ENCODE results near the gene SKIDA1.
"Not testable (repeated sequence)": the region's sequence is repeated elsewhere in the genome, so short reads cannot be mapped to it uniquely, and the experiment has no call there.

DNA sequence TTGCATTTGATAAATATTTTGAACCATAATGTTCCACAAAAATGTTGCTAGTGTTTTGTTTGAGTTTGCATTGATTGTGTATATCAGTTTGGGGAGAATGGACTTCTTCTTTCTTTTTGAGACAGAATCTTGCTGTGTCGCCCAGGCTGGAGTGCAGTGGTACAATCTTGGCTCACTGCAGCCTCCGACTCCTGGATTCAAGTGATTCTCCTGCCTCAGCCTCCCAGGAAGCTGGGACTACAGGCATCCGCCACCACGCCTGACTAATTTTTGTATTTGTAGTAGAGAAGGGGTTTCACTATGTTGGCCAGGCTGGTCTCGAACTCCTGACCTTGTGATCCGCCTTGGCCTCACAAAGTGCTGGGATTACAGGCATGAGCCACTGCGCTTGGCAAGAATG lies 33.5 kb upstream of the SKIDA1 start:
- TF ChIP-seq, protein P1, sequence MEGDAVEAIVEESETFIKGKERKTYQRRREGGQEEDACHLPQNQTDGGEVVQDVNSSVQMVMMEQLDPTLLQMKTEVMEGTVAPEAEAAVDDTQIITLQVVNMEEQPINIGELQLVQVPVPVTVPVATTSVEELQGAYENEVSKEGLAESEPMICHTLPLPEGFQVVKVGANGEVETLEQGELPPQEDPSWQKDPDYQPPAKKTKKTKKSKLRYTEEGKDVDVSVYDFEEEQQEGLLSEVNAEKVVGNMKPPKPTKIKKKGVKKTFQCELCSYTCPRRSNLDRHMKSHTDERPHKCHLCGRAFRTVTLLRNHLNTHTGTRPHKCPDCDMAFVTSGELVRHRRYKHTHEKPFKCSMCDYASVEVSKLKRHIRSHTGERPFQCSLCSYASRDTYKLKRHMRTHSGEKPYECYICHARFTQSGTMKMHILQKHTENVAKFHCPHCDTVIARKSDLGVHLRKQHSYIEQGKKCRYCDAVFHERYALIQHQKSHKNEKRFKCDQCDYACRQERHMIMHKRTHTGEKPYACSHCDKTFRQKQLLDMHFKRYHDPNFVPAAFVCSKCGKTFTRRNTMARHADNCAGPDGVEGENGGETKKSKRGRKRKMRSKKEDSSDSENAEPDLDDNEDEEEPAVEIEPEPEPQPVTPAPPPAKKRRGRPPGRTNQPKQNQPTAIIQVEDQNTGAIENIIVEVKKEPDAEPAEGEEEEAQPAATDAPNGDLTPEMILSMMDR (IDR thresholded peaks at IDR 0.05; ENCODE audit: insufficient read depth, low read length): not testable (repeated sequence)
- TF ChIP-seq, protein P2, sequence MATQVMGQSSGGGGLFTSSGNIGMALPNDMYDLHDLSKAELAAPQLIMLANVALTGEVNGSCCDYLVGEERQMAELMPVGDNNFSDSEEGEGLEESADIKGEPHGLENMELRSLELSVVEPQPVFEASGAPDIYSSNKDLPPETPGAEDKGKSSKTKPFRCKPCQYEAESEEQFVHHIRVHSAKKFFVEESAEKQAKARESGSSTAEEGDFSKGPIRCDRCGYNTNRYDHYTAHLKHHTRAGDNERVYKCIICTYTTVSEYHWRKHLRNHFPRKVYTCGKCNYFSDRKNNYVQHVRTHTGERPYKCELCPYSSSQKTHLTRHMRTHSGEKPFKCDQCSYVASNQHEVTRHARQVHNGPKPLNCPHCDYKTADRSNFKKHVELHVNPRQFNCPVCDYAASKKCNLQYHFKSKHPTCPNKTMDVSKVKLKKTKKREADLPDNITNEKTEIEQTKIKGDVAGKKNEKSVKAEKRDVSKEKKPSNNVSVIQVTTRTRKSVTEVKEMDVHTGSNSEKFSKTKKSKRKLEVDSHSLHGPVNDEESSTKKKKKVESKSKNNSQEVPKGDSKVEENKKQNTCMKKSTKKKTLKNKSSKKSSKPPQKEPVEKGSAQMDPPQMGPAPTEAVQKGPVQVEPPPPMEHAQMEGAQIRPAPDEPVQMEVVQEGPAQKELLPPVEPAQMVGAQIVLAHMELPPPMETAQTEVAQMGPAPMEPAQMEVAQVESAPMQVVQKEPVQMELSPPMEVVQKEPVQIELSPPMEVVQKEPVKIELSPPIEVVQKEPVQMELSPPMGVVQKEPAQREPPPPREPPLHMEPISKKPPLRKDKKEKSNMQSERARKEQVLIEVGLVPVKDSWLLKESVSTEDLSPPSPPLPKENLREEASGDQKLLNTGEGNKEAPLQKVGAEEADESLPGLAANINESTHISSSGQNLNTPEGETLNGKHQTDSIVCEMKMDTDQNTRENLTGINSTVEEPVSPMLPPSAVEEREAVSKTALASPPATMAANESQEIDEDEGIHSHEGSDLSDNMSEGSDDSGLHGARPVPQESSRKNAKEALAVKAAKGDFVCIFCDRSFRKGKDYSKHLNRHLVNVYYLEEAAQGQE (IDR thresholded peaks at IDR 0.05; ENCODE audit: insufficient replicate concordance, low read depth): not testable (repeated sequence)
- TF ChIP-seq POLR2AphosphoS5 (IDR thresholded peaks at IDR 0.05; ENCODE audit: low read depth); SPI1 (IDR thresholded peaks at IDR 0.05; ENCODE audit: borderline replicate concordance, low read depth): not testable (repeated sequence)
